Erythroblast (primary cell): ENCODE results near the gene LRP1B.

Experiments
- GATA1 ChIP-seq: IDR thresholded peaks from 2 replicates; pipeline ENCODE4 v1.6.1; 2011; ENCODE audit warnings: low read depth, mild to moderate bottlenecking, control low read depth, low read length, moderate library complexity
- POLR2A ChIP-seq: IDR thresholded peaks from 2 replicates; pipeline ENCODE4 v1.6.1; 2011; ENCODE audit warnings: mild to moderate bottlenecking, low read length

- TF ChIP-seq POLR2A (no peak), GATA1 (no peak)
These were observed 675.5 kb downstream of the LRP1B start for GRCh38 chr2:141455211-141455826.
